ENCODE data around the gene PDE9A.

Gene PDE9A

DNA sequence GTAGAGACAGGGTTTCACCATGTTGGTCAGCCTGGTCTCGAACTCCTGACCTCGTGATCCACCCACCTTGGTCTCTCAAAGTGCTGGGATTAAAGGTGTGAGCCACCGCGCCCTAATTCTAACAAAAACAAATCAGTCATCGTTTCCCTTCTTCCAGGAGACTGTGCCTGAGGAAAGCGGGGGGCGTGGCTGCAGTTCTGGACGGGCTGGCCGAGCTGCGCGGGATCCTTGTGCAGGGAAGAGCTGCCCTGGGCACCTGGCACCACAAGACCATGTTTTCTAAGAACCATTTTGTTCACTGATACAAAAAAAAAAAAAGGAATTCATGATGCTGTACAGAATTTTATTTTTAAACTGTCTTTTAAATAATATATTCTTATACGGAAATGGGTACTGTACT, 121.7 kb downstream of the PDE9A start:
- no peak for DNase-seq (ENCODE audit: low spot score)

DNA sequence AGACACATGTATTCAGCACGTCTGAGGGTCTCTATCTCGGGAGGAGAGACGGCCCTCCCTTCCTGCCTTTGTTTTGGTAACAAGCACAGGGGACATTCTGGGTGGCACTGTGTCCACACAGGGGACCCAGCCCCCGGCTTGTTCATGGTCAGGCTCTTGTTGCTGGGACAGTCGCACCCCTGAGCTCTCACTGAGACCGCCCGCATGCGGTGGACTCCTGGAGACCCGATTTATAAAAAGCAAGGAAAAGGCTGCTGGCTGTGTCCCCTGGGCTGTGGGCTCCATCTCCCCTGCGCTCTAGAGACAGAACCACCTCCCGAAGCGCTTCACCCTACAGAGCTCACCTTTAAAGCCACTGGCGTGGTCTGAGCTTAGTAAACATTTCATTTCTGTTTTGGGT, 122.5 kb downstream of the PDE9A start:
- no peak for DNase-seq (ENCODE audit: low spot score)

DNA sequence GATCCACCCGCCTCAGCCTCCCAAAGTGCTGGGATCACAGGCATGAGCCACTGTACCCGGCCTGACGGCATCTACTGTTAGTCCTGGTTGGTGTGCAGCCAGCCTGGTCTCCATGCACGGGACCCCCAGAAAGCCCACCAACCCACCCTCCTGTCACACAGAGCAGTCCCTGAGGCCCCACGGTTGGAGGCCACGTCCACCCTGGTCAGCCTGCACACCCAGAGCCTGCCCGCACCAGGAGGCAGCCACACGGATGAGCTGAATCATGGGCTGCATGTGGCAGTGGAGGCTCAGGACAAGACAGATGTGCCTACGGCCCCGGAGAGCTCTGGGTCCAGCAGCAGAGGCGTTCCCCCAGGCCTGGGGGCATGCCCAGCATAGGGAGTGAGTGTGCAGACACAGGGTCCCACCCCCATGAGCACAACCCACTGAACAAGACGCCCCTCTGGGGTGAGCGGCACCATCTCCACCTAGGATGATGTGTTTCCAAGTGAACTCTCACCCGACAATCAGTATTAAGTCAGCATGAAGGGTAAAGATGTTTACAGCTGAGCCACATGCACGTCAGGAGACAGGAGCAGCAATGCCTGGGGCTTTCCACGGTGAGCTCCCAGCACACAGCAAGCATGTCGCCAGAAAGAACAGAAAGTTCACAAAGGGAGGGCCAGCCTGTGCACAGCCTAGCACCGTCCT, 123.8 kb downstream of the PDE9A start:
- DNase-seq (ENCODE audit: low spot score): no peak

DNA sequence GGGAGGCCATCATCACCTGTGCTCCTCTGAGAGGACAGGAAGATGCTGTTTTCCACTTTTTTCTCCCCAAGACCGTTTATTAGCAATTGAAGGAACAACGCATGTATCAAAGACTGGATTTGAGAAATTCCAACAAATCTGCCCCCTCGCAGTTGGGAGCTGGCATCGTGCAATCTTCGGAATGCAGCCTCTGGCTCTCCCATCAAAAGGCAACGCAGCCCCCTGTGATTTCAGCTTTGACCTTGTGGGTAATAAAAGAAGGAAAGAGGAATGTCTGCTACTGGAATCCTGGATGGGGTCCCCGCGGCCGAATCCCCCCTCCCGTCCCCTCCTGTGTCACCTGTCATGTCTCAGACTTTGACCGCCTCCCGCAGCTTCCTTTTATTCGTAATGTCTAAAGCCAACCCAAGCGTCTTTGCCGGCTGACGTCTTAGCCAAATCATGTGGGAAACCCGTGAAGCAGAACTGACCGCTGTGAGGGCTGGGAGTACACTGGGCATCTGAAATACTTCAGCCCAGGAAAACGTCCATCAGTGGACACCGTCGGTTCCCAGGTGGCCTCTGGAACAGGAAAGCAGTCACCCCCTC, 124.4 kb downstream of the PDE9A start:
- DNase-seq (ENCODE audit: low spot score): no peak

DNA sequence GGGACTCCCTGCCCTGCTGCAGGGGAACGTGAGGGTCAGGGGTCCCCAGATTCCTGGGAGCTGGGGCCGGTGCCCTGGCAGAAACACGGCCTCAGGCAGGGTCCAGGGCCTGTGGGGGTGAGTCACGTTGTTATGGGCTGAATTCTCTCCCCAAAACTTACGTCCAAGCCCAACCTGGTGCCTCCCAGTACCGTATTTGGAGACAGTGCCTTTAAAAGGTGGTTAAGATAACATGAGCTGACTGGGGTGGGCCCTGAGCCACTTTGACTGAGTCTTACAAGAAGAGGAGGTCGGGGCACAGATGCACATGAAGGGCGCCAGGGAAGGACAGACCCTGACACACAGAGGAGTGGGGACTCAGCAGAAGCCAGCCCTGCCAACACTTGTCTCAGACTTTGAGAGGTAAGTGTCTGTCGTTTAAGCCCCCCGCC, 126.0 kb downstream of the PDE9A start:
- no peak for DNase-seq (ENCODE audit: low spot score)

DNA sequence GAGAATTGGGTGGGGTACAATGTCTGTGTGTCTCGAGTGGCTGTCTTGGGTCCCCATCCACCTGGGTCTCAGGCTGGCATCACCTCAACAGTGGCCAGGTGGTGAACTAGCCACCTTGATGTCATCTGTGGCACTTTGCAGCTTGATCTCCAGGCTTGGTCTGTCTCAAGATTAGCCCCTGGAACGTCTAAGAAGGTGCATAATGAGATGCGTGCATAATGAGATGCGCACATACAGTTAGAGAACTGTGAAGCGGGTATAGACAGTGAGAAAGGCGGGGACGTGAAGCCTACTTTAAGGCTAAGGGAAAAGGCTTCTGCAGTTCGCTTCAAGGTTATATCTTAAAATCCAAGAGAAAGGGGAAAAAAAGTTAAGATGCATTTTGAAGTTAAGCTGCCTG, 127.2 kb downstream of the PDE9A start:
- DNase-seq (ENCODE audit: low spot score): no peak

DNA sequence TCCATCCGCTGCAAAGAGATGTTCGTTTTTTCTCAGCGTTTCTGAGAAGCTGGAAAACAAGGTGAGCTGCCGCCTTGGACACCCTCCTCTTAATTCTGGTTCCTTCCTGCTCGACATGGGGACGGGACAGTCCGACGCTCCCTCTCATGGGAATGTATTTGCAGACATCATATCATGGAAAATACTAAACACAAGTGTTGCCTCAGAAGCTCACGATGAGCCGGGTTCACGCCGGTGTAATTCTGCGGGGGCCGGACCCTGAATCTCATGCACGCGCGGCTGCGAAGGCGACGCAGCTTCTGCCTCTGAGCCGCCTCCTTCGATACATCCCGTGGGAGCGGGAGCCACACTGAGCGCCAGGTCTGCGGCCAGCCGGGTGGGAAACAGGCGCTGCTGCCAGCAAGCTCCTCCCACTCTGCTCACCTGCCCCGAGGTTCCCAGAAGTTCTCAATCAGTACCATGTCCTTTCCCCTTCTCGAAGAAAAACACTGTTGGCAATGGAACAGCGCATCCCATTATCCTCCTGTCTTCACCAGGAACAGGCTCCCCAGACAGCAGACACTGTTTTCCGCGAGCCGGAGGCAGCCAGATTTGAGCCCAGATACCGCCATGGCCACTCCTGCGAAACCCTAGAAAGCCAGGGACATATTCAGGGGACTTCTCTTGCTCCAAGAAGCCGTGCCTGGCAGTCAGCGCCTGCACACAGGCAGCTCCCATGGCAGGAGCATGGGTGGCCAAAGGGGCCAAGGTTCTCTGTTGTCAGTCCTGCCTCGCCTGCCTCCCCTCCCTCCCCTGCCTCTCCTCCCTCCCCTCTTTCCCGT, 127.9 kb downstream of the PDE9A start:
- no peak for DNase-seq (ENCODE audit: low spot score)

DNA sequence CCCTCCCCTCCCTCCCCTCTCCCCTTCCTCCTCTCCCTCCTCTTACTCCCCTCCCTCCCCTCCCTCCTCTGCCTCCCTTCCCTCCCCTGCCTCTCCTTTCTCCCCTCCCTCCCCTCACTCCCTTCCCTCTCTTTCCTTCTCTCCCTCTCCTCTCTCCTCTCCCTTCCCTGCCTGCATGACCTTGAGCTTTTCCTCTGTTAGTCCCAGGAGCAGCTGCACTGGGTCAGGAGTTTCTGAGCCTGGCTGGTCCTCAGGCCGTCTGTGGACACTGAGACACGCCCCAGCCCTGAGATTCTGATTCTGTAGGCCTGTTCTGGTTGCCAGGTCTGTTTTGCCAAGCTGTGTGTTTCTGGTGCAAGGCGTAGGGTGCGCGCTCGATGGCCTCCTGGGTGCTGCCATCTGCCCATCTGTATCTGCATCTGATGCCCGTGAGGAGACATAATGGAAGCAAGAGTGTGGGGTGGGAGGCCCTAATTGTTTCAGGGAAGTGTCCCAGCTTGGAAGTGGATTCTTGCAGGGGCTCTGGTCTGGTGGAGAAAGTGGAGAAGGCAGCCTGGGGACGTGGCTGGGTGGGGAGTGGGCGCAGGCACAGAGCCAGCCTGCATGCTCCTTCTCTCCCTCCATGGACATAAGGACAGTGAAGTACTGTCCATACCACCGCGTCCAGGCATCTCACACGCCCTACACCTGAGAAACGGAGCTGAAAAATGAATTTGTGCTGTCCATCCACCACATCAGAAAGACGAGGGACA, 128.7 kb downstream of the PDE9A start:
- DNase-seq (ENCODE audit: low spot score): no peak

DNA sequence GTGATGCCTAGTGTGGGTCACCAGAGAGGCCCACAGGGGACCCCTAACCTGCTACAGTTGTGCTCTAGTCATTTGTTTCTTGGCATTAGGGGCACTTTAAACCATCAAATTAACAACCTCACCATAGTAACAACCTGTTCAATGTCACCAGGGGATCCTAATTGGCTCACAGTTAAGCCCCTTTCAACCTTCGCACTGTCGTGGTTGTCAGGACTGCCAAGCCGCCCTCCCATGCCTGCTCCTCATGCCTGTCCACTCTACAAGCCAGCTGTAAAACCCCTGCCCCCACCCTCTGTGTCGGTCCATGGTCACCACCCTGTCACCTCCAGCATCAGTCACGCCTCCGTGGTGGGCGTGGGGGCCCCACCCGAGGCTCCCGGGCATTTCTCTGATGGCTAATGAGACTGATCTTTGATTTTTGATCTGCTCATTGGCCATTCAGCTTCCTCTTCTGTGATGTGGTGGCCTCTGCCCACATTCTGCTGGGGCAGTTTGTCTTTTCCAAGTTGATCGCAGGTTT, 129.4 kb downstream of the PDE9A start:
- no peak for DNase-seq (ENCODE audit: low spot score)

DNA sequence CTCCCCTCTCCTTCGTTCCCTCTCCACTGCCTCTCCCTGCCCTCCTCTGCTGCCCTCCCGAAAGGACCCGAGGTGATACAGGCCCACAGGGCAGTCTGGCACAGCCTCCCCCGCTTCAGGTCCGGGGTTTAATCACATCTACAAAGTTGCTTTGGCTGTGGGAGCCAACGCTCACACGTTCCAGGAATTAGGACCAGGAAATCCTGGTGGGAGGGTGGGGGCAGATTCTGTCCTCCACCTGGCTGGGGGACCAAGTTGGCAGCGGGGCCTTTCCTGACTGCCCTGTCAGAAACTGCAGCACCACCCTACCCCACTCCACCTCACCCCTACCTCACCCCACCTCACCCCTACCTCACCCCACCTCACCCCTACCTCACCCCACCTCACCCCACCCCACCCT, 130.9 kb downstream of the PDE9A start:
- DNase-seq (ENCODE audit: low spot score): no peak

DNA sequence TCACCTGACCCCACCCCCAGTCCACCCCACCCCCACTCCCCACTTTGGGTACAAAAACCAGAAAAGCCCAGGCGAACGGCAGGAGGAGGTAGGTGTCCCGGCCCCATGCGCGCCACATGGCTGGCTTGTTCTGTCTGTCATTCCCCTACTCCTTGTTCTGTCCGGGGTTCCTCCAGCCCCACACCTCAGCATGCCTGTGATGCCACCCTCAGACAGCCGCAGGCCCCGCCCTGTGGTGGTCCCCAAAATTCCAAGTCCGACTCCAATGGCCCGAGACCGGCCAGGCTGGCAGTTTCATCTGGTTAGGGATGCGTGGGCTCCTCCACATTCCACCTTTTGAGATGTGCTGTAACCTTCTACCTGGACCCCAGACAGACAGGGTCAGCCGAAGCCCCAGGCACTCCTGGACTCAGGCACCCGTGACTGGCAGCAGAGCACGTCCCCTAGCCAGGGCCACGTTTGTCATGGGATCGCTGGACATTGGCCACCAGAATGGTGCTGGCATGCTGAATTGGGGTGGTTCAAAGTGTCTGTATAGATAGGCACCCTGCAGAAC, 131.6 kb downstream of the PDE9A start:
- DNase-seq (ENCODE audit: low spot score): no peak

DNA sequence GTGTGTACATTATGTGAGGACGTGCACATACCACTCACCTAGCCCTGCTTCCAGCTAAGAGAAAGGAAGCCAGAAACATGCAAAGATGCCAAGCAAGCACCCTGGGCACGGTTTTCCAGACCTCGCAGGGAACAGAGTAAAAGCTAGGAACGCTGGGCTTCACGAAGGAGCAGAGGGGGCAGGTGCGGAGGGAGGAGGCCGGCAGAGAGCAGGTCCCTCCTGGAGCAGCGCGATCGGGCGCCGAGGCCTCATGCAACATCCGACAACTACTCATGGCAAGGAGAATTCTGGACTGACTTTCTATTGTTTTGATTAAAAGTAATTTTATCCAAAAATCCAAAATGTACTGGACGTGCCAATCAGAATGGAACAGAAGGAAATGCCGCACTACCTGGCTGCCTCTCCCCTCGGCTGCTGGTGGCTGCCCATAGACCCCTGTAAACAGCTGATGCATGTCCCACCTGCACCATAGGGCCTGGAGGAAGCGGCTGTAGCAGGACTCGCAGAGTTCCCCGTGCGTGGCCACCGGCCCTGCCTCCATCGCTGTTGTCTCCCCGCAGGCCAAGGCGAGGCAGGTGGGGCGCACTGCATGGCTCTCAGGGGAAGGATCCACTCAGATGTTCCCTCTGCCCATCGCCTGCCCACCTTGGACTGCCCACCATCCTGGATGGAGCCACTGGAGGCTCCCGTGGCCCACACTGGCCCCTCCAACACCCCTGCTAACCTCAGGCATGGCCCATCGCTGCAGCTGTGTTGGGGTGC, 132.4 kb downstream of the PDE9A start:
- no peak for DNase-seq (ENCODE audit: low spot score)

DNA sequence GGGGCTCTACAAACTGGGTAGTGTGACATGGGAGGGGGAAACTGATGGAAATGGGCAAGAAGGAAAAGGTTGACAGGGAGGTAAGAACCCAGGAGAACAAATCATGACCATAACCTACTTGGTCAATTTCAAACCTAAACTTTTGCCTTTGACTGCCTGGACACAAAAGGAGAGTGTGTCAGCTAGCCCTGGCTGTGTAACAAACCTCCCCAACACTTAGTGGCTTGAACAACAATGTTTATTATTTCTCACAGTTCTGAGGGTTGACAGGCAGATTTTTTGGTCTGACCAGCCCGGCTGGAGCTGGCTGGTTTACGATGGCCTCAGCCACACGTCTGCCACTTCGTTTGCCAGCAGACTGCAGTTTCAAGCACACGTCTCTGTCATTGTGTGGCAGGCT, 133.5 kb downstream of the PDE9A start:
- no peak for DNase-seq (ENCODE audit: low spot score)

DNA sequence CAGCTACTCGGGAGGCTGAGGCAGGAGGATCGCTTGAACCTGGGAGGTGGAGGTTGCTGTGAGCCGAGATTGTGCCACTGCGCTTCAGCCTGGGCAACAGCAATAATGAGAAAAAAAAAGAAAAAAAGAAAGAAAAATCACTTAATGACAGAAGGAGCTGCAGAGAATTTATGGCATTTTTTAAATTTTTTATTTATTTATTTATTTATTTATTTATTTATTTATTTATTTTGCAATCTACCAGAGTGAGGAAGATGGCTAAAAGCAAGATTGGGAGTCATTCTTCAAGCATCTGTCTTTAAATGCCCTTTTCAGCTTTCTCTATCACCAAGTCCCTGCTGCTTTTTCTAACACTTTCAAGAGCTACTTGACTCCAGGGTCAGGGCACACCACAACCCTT, 134.2 kb downstream of the PDE9A start:
- no peak for DNase-seq (ENCODE audit: low spot score)

DNA sequence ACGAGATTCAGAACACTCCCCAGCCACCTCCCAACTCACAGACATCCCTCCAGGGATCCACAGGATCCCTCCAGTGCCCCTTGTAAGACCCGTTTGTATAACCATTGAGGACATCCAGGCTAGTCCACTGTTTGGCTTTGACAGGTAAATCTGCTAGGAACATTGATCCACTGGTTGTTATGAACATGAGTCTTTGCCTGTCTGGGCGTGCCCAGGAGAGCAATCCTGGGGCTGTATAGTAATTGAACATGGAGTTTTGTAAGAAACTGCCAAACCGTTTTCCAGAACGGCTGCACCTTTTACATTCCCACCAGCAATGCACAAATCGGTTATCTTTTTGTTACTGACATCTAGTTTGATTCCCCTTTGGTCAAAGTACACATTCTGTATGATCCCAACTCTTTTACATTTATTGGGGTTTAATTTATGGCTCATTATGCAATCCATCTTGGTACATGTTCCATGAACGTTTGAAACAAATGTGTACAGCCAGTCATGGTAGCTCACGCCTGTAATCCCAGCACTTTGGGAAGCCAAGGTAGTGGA, 137.2 kb downstream of the PDE9A start:
- DNase-seq (ENCODE audit: low spot score): no peak

DNA sequence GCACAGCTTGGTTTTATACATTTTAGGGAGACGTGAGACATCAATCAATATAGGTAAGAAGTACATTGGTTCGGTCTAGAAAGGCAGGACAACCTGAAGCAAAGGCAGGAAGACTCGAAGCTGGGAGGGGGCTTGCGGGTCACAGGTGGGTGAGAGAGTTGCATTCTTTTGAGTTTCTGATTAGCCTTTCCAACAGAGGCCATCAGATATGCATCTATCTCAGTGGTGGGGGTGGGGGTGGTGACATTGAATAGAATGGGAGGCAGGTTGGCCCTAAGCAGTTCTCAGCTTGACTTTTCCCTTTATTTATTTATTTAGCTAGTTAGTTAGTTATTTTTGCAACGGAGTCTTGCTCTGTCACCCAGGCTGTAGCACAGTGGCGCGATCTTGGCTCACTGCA, 140.4 kb downstream of the PDE9A start:
- no peak for DNase-seq (ENCODE audit: low spot score)

DNA sequence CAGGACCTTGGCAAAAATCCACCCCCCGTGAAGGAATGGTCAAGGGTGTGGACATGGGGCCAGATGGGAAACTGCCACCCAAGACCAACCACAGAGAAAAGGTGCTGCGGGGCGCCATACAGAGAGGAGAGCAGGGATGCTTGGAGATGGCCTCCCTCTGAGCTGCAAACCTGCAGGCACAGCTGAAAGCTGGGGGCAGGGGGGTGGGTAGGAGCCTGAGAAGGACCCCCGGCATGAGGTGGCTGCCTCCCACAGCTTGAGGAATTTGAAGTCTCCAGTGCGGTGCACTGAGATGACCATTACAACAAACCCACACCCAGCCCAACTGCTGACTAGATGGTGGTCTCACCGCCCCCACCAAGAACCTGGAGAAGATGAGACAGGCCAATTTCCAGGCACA, 141.1 kb downstream of the PDE9A start:
- DNase-seq (ENCODE audit: low spot score): no peak

DNA sequence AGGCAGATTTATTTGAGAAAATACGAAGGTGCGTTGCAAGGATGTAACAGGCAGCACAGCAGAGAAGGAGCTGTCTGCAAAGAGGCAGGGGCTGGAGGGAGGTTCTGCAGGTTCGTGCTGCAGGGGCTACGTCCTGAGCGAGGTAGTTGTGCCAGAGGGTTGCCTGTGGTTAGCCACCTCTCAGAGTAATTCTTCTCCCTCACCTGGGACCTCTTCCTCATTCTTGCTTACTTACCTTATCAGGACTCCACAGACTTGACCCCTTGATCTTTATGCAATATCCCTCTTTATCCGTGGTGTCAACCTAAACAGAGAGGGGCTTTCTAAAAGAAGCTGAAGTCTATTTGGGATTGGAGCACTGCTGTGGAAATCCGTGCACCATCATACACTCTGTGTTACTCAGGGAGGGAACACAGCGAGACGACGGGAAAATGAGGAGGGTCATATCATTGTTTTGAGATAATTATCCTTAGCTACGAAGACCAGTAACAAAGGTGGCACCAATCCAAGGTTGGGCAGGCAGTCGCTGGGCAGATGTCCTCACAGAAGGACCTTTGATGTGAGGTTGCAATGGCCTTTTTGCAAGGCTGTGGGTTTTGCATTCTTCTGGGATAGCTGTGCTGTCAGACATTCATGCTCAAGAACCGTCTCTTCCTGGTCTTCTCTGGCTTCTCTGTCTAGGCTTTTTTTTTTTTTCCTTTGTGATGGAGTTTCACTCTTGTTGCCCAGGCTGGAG, 143.1 kb downstream of the PDE9A start:
- no peak for DNase-seq (ENCODE audit: low spot score)

DNA sequence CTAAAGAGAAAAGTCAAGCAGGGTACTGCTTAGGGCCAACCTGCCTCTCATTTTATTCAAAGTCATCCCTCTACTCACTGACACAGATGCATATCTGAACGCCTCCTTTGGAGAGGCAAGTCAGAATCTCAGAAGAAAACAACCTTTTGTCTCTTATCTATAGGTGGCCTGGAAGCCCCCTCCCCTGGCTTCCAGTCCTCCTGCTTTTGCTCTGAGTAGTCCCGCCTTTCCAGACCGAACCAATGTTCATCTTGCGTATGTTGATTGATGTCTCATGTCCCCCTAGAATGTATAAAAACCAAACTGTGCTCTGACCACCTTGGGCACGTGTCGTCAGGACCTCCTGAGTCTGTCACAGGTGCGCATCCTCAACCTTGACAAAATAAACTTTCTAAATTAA, 144.1 kb downstream of the PDE9A start:
- no peak for DNase-seq (ENCODE audit: low spot score)

DNA sequence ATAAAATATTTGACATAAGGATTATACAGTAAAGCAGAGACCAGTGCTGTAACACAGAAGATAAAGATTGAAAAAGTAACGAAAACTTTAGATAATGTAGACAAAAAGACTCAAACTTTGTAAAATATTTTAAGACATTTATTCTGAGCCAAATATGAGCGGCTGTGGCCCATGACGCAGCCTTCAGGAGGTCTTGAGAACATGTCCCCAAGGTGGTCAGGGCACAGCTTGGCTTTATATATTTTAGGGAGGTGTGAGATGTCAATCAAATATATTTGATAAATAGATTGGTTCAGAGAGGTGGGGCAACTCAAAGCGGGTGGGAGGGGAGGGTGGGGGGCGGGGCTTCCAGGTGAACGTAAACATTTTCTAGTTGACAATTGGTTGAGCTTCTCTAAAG, 144.7 kb downstream of the PDE9A start:
- no peak for DNase-seq (ENCODE audit: low spot score)
